Neuron (in vitro differentiated cells): ENCODE data around the gene CTBS.
A peak's percentile ranks its signal among the peaks of the same experiment; 100 is the strongest.

Experiments used
- H2AFZ ChIP-seq: one replicate; pipeline ENCODE4 v1.6.1; 2013; ENCODE audit warnings: low read depth, mild to moderate bottlenecking, inconsistent platforms, low read length, moderate library complexity
- H3K27me3 ChIP-seq: one replicate; pipeline ENCODE4 v1.6.1; 2013; ENCODE audit warnings: low read length; ENCODE audit not compliant: insufficient read depth
- H3K36me3 ChIP-seq: one replicate; pipeline ENCODE4 v1.6.1; 2013; ENCODE audit warnings: low read length; ENCODE audit not compliant: insufficient read depth
- H3K4me1 ChIP-seq: one replicate; pipeline ENCODE4 v1.6.1; 2013; ENCODE audit warnings: low read length; ENCODE audit not compliant: insufficient read depth
- H3K4me3 ChIP-seq: 2 replicates; pipeline ENCODE4 v1.5.1; 2013; ENCODE audit warnings: mild to moderate bottlenecking, low read length, moderate library complexity
- H3K9me3 ChIP-seq: one replicate; pipeline ENCODE4 v1.6.1; 2013; ENCODE audit warnings: low read length

The CTBS gene

GRCh38 chr1:84574936-84575335, 696 bp upstream of the CTBS start:
- H3K4me3 ChIP-seq, result peak overlapping the region; percentile 92
- peak overlapping the region; percentile 92 for H2AFZ ChIP-seq
- peaks cover 9% of the 10 kb centered on the region for H3K4me1 ChIP-seq
- H3K9me3 ChIP-seq, result no peaks in the 10 kb centered on the region
- H3K36me3 ChIP-seq, result no peaks in the 10 kb centered on the region
- H3K27me3 ChIP-seq, result no peaks in the 10 kb centered on the region

DNA sequence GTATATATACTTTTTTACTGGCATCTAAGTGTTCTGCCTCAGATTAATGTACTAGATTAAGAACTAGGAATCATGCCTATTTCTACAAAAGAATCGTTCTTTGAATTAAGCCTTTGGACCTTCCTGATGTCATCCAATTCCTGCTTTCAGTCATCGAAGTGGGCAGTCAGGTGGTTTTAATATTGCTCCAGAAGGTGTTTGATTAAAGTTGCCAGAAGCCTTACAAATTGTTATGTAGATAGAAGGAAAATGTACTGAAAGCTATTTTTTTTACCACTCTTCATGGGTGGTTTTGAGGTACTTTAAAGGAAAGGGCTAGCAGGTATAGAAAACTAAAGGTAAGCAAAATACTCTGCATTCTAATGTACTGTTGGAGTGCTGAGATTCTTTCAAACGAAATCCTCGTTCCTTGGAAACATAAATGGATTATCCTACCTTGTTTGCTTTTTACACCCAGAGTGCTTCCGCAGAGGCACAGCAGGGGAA, 716 bp downstream of the CTBS start:
- H3K9me3 ChIP-seq, result no peaks in the 10 kb centered on the region
- H3K27me3 ChIP-seq, result no peaks in the 10 kb centered on the region
- H3K4me1 ChIP-seq, result peaks cover 9% of the 10 kb centered on the region
- peak overlapping the region; percentile 92 for H3K4me3 ChIP-seq
- no peaks in the 10 kb centered on the region for H3K36me3 ChIP-seq
- H2AFZ ChIP-seq, result peak overlapping the region; percentile 92

DNA sequence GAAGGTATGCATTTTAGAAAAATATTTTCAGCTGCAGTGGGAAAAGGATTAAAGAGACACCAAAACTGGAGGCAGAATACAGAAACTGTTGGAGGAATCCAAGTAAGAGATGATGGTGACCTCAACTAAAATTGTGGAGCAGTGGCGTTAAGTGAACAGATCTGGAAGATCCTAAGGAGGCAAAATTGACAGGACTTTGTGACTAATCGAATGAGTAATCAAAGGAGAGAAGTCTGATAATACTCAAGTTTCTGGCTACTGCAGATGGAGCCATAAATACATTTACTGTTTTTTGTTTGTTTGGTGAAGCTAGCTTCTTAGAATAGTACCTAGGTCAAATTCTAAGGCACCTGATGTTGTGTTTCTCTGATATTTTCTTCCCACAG, 3.1 kb downstream of the CTBS start:
- H3K9me3 ChIP-seq, result no peaks in the 10 kb centered on the region
- H3K4me1 ChIP-seq, result peaks cover 9% of the 10 kb centered on the region
- no peak overlapping the region for H3K4me3 ChIP-seq
- H3K36me3 ChIP-seq, result no peaks in the 10 kb centered on the region
- H3K27me3 ChIP-seq, result no peaks in the 10 kb centered on the region
- no peak overlapping the region for H2AFZ ChIP-seq

DNA sequence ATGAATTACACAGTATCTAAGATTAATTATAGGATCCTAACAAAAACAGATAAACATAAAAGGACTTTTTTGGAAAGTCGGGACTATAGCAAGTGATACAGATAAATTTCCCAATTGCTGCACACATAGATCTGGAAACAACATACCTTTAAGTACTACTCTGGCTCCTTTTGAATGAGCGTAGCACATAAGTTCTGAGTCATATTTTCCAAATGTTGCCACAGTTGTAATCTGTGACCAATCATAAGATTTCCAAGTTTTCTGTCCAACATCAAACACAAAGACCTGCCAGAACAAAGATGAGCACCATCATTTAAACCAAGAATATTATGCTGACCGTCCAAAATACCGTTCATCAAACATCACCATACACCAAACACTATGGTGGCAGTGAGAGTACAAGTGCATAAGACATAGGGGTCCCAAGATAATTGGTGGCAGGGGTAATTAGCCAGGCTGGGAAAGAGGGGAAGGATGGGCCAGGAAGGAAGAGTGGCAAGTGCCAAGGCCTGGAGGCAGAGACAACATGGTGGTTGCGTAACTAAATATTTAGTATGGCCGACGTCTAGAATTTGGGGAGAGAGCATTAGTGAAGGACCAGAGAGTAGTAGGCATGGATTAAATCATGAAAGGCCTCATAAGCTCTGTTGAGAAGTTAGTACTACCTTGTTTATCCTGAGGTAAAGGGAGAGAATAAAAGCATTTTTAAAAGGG, 3.6 kb downstream of the CTBS start:
- no peaks in the 10 kb centered on the region for H3K27me3 ChIP-seq
- H3K9me3 ChIP-seq, result no peaks in the 10 kb centered on the region
- H3K4me3 ChIP-seq, result no peak overlapping the region
- no peaks in the 10 kb centered on the region for H3K36me3 ChIP-seq
- no peak overlapping the region for H2AFZ ChIP-seq
- H3K4me1 ChIP-seq, result peaks cover 9% of the 10 kb centered on the region

DNA sequence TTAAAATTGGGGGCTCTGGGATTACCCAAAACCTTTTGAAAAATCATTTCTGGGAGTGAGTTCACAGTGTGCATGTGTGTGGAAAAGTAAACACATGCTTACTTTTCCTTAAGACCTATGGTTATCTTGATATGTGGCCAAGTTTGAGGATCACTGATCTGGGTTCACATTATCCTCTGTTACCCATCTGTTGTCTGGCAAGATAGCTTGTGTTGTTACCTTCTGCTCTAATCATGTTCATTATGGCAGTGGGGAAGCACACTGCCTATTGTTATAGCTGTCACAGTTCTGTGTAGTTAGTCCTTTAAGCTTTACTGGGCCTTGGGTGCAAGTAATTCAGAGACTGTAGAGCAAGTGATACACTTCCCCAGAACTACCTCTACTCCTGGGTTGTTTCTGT, 5.0 kb downstream of the CTBS start:
- Histone ChIP-seq H3K36me3 (no peaks in the 10 kb centered on the region), H3K27me3 (no peaks in the 10 kb centered on the region), H3K4me3 (no peak overlapping the region), H3K4me1 (peaks cover 9% of the 10 kb centered on the region), H3K9me3 (no peaks in the 10 kb centered on the region), H2AFZ (no peak overlapping the region)

GRCh38 chr1:84550826-84551225, 23.4 kb downstream of the CTBS start:
- H3K27me3 ChIP-seq, result no peaks in the 10 kb centered on the region
- no peaks in the 10 kb centered on the region for H3K4me1 ChIP-seq
- no peak overlapping the region for H2AFZ ChIP-seq
- H3K4me3 ChIP-seq, result no peak overlapping the region
- no peaks in the 10 kb centered on the region for H3K36me3 ChIP-seq
- H3K9me3 ChIP-seq, result no peaks in the 10 kb centered on the region

- no peaks in the 10 kb centered on the region for H3K4me1 ChIP-seq
- H2AFZ ChIP-seq, result no peak overlapping the region
- no peaks in the 10 kb centered on the region for H3K36me3 ChIP-seq
- no peaks in the 10 kb centered on the region for H3K27me3 ChIP-seq
- H3K4me3 ChIP-seq, result no peak overlapping the region
- no peaks in the 10 kb centered on the region for H3K9me3 ChIP-seq
Observed at GRCh38 chr1:84541679-84542078, 32.6 kb downstream of the CTBS start.

DNA sequence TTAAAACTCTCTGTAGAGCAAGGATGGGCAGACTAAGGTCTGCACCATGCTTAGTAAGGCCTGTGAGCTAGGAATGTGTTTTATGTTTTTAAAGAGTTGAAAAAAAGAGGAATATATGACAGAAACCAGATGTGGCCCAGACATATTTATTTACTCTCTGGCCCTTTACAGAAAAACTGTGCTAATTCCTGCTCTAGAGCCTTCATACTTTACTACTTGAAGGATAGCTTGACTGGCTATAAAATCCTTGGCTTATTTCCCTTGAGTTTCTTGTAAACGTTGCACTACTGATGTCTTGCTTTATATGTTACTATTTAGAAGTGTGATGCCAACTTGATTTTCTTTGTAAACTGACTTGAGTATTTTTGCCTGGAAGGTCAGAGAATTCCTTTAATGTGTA, 33.5 kb downstream of the CTBS start:
- H3K27me3 ChIP-seq, result no peaks in the 10 kb centered on the region
- no peak overlapping the region for H3K4me3 ChIP-seq
- no peaks in the 10 kb centered on the region for H3K4me1 ChIP-seq
- H3K36me3 ChIP-seq, result no peaks in the 10 kb centered on the region
- H2AFZ ChIP-seq, result no peak overlapping the region
- H3K9me3 ChIP-seq, result no peaks in the 10 kb centered on the region

GRCh38 chr1:84539972-84540371, 34.3 kb downstream of the CTBS start:
- Histone ChIP-seq H3K4me1 (no peaks in the 10 kb centered on the region), H3K36me3 (no peaks in the 10 kb centered on the region), H3K4me3 (no peak overlapping the region), H3K9me3 (no peaks in the 10 kb centered on the region), H3K27me3 (no peaks in the 10 kb centered on the region), H2AFZ (no peak overlapping the region)

DNA sequence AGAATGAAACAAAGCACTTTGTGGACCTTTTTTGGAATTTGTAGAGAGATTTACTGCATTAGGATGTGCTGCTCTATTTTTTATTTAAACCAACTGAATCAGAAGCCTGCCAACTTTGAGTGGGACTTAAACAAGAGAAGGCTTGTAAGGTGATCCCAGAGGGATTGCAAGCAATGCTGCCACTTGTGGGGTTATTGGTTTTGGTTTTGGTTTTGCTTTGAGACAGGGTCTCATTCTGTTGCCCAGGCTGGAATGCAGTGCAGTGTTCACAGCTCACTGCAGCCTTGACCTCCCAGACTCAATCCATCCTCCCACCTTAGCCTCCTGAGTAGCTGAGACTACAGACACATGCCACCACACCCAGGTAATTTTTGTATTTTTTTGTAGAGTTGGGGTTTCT, 35.6 kb downstream of the CTBS start:
- Histone ChIP-seq H3K36me3 (no peaks in the 10 kb centered on the region), H3K4me3 (no peak overlapping the region), H2AFZ (no peak overlapping the region), H3K27me3 (no peaks in the 10 kb centered on the region), H3K4me1 (no peaks in the 10 kb centered on the region), H3K9me3 (no peaks in the 10 kb centered on the region)

- H3K4me3 ChIP-seq, result no peak overlapping the region
- H3K9me3 ChIP-seq, result peaks cover 2% of the 10 kb centered on the region
- H3K4me1 ChIP-seq, result no peaks in the 10 kb centered on the region
- no peaks in the 10 kb centered on the region for H3K36me3 ChIP-seq
- no peak overlapping the region for H2AFZ ChIP-seq
- H3K27me3 ChIP-seq, result no peaks in the 10 kb centered on the region
Observed at GRCh38 chr1:84525779-84526178, 48.5 kb downstream of the CTBS start.

- Histone ChIP-seq H3K4me3 (no peak overlapping the region), H3K27me3 (no peaks in the 10 kb centered on the region), H3K9me3 (peaks cover 2% of the 10 kb centered on the region), H3K36me3 (no peaks in the 10 kb centered on the region), H3K4me1 (no peaks in the 10 kb centered on the region), H2AFZ (no peak overlapping the region)
Observed at GRCh38 chr1:84524590-84524989, 49.6 kb downstream of the CTBS start.

- H3K4me3 ChIP-seq, result no peak overlapping the region
- no peak overlapping the region for H2AFZ ChIP-seq
- peaks cover 6% of the 10 kb centered on the region for H3K4me1 ChIP-seq
- H3K9me3 ChIP-seq, result no peaks in the 10 kb centered on the region
- H3K27me3 ChIP-seq, result no peaks in the 10 kb centered on the region
- H3K36me3 ChIP-seq, result no peaks in the 10 kb centered on the region
Observed at GRCh38 chr1:84510668-84511067, 63.6 kb downstream of the CTBS start.

- Histone ChIP-seq H3K9me3 (no peaks in the 10 kb centered on the region), H2AFZ (no peak overlapping the region), H3K4me3 (no peak overlapping the region), H3K27me3 (no peaks in the 10 kb centered on the region), H3K4me1 (peaks cover 6% of the 10 kb centered on the region), H3K36me3 (no peaks in the 10 kb centered on the region)
Observed at GRCh38 chr1:84510165-84510564, 64.1 kb downstream of the CTBS start.
